OCI-LY3 (cell line): ENCODE results near the gene GPATCH1.

ENCODE experiments used
- CTCF ChIP-seq: fragments of 200-600, 300-600 bp; sonication (generic); IDR thresholded peaks from 2 replicates; pipeline ENCODE4 v1.5.1; 2014; ENCODE audit warnings: antibody characterized with exemption, low read length, low read depth
- EZH2phosphoT487 ChIP-seq: fragments of 200-600 bp; shearing (Covaris generic); IDR thresholded peaks from 2 replicates; pipeline ENCODE4 v1.6.1; 2018; ENCODE audit warnings: antibody characterized with exemption, mixed run types, low read depth

GRCh38 chr19:33048806-33049676 lies 31.9 kb upstream of the GPATCH1 start:
- no peak for TF ChIP-seq EZH2phosphoT487
- TF ChIP-seq CTCF, result no peak
